Measurements from ENCODE around the gene KIF15.
"Not testable (repeated sequence)": the region's sequence is repeated elsewhere in the genome, so short reads cannot be mapped to it uniquely, and the experiment has no call there.

The KIF15 gene

DNA sequence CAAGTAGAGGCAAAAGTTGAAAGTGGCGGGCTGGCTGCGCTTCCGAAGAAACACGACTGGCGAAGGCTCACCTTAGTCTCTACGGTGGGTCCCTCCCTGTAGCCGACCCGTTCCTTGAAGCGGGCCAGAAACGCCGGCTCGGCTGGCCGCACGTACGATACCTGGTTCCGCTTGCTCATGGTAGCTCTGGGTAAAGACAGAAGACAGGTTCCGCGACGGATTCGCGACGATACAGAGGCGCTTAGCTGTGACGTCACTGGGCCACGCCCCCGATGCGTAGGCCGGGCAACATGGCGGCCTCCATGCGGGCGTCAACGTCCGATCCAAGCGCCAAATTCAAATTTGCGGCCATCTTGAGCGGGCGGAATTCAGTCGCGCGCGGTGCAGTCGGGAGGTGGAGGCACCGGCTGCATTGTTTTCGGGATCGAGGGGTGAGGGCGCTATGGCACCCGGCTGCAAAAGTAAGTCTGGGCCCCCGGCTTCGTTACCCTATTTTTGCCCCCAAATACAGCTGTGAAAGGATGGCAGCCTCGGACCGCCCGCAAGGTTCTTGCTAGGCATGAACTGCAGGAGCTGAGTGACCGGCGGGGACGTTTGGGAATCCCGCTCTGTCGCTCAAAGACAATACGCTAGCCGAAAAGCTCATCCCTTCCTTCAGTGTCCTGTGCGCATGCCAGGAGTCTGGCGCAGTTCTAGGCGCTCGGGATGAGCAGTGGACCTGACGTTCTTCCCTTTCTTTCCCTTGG lies at the start of gene KIF15, which contains the start of gene KIAA1143:
Gene KIF15 (plus strand): TSS at position 371 of the 746 bp plus-strand sequence. CDS start 72 bp downstream, at position 443.
Gene KIAA1143 (minus strand): TSS at position 196 of the 746 bp plus-strand sequence. CDS start 17 bp downstream, at position 179.
- peak; percentile 91 for DNase-seq

GRCh38 chr3:44712455-44713075 lies 49.0 kb upstream of the KIF15 start, which contains the start of gene ZNF502:
Gene ZNF502, plus strand, starts transcription at chr3:44712660. Its CDS starts 7,602 bp downstream, at chr3:44720262.
- peak; percentile 27 for DNase-seq

- DNase-seq: no peak
Observed at GRCh38 chr3:44721231-44722102, 40.1 kb upstream of the KIF15 start.

- no peak for DNase-seq
Observed at GRCh38 chr3:44722103-44722401, 39.5 kb upstream of the KIF15 start.

- DNase-seq: peak; percentile 21
Observed at GRCh38 chr3:44729384-44729910, 32.1 kb upstream of the KIF15 start, which contains the start of gene ZNF501. Gene ZNF501, plus strand, starts transcription at chr3:44729635. Its CDS starts 4,787 bp downstream, at chr3:44734422.

- no peak for DNase-seq
Observed at GRCh38 chr3:44734646-44735168, 26.9 kb upstream of the KIF15 start.

GRCh38 chr3:44761101-44761423 lies 532 bp upstream of the KIF15 start:
- DNase-seq: no peak

GRCh38 chr3:44762170-44762677 lies 630 bp downstream of the KIF15 start:
- no peak for DNase-seq

GRCh38 chr3:44762690-44763089 lies 1.1 kb downstream of the KIF15 start:
- DNase-seq: no peak

DNA sequence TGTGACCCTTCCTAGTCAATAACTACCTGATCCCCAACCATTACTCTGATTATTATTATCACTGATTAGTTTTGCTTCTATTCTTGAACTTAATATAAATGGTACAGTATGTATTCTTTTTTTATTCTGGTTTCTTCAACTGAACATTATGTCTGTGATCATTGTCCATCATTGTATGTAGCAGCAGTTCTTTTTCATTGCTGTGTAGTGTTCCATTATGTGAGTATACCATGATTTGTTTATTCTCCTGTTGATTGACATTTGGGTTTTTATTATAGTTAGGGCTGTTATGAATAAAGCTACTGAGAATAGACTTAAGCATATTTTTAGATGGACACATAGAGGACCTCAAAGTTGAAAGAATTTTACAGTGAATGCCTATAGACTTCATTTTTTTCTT lies 2.7 kb downstream of the KIF15 start:
- DNase-seq: no peak

GRCh38 chr3:44771424-44772098 lies 10.0 kb downstream of the KIF15 start:
- DNase-seq: no peak

DNA sequence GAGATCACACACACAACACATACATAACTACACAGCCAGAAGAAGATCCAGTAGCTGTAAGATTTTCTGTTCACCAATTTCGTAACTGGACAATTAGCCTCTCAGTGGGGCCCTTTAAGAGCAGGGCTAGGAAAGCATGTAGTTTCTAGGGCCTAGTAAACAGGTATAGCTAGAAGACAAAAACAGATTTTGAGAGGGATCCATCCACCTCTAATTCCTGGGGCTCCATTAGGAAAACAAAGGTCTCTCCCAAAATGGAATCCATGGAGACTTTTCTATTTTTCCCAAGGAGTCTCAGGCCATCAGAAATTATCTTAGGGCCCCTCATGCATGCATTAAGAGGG lies 10.5 kb downstream of the KIF15 start:
- DNase-seq: no peak

GRCh38 chr3:44782891-44783290 lies 21.3 kb downstream of the KIF15 start:
- no peak for DNase-seq

- DNase-seq: no peak
Observed at GRCh38 chr3:44795197-44795596, 33.6 kb downstream of the KIF15 start.

DNA sequence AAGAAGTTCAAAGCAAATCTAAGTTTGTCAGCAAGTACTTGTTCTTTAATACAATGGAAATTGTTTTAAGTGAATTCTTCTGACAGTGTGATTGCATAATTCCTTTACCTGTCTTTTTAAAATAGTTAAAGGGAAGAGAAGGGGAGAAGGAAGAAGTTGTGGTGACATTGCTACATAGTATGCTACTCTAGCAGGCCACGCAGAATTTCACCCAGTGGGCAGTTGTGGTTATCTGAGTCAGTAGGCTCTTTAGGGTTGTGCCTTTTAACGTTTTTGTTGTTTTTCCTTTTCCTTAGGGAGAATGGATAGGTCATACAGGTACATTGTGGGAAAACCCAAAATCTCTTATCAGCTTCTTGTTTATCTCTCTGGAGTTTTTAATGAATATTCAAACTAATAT lies 40.4 kb downstream of the KIF15 start:
- DNase-seq: no peak

DNA sequence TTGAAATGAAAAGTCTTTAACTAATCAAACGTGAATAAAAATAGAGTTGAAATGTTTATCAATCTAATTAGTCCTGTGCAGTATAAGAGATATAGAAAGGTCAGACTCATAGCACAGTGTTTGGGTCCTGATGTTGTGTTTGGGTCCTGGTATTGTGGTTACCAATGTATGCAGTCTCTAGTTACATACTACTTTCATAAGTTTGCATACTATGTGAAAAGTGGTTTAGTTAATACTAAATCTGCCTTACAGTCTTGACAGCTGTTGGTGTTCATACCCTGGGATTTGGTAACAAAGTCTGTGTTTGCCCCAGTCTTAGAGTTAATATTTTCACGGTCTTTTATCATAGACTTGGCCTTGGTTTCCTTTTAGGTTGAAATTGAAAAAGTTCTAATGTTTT lies 41.7 kb downstream of the KIF15 start:
- no peak for DNase-seq

GRCh38 chr3:44805960-44806359 lies 44.4 kb downstream of the KIF15 start:
- no peak for DNase-seq

GRCh38 chr3:44814751-44815150 lies 53.2 kb downstream of the KIF15 start:
- no peak for DNase-seq

GRCh38 chr3:44816334-44816733 lies 54.7 kb downstream of the KIF15 start:
- not testable (repeated sequence) for DNase-seq

DNA sequence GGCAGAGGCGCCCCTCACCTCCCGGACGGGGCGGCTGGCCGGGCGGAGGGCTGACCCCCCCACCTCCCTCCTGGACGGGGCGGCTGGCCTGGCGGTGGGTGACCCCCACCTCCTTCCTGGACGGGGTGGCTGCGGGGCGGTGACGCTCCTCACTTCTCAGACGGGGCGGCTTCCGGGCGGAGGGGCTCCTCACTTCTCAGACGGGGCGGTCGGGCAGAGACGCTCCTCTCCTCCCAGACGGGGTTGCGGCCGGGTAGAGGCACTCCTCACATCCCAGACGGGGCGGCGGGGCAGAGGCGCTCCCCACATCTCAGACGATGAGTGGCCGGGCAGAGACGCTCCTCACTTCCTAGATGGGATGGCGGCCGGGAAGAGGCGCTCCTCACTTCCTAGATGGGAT lies 59.6 kb downstream of the KIF15 start:
- not testable (repeated sequence) for DNase-seq

DNA sequence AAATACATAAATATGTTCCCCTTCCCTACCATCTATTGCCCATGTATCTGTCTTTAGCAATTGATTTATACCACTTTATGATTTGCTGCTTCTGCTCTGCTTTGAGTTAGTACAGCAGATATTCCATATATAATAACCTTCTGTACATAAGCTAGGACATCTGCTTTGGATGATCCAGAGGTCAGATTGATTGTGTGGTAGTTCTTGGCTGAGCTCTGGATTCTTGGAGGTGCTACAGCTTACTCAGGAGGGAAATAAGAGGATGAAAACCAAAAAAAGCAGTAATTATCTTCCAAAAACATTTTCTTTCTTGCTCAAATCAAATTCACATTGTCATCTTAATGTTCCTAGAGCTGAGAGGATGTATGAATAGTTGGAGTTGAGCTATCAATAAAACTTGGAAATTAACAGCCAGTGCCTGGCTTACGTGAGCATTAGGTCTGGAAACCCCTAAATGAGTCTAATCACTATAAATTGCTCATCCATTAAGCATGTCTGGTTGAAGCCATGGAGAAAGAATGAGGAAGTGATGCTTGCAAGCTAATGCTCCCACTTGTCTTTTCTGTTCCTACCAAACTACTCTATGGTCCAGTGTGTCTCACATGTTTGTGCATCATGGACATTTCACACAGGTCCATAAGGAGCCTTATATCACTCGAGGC lies 63.8 kb downstream of the KIF15 start:
- DNase-seq: no peak

DNA sequence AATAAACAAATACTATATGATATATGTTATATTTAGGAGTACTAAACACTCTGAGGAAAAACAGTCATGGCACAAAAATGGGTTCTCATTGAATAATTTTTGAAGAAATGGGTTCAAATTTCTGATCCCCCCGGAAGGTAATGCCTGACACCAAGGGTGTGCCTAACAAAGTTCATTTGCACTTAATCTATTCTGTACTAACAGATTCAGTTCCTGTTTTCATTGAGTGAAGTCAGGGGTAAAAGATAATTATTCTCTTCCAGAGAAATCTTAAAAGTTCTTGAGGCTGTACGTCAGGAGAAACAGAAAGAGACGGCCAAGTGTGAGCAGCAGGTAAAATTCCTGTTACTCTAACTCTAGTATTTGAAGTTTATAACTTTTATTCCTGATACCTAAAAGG lies 65.6 kb downstream of the KIF15 start:
- DNase-seq: no peak
